HG03558 (cell line): ENCODE measurements around the gene RCSD1.

Experiments
- ATAC-seq: cut with Tn5 transposase; IDR thresholded peaks from one replicate; pipeline ENCODE4 v1.9.1; 2021; ENCODE audit warnings: moderate number of reproducible peaks; ENCODE audit not compliant: unreplicated experiment; ENCODE audit errors: extremely low read depth

Gene RCSD1

GRCh38 chr1:167663002-167663772 is 33.2 kb downstream of the RCSD1 start:
- ATAC-seq, result no peak

DNA sequence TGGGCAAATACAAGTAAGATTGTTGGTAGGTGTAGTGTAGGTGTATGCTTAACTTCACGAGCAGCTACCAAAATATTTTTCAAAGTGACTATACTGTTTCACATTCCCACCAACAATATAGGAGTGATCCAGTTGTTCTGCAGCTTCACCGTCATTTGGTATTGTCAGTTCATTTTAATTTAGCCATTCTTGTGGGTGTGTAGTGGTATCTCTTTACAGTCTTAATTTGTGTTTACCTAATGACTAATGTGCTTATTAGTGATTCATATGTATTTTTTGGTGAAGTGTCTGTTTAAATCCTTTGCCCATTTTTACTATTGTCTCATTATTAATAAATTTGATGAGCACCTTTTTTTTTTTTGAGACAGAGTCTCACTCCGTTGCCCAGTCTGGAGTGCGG is 35.4 kb downstream of the RCSD1 start:
- ATAC-seq, result no peak

DNA sequence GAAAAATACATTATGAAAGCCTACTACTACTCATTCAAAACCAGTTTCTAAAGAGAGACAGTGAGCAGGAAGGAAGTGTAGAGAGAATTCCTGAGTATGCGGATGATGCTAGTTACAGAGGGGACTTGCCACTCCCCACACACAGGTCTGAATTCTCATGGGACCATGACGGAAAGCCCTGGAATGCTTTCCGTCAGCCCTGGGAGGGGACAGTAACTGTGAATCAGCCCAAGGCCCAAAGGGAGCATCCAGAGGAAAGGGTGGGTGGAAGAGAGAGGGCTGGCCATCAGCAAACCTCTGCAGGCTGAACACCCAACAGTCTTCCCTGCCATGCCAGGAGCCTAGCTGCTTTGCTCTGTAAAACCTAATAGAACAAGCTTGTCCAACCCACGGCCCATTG is 36.4 kb downstream of the RCSD1 start:
- no peak for ATAC-seq

- ATAC-seq, result no peak
Measured at GRCh38 chr1:167667536-167667935, 37.5 kb downstream of the RCSD1 start.

DNA sequence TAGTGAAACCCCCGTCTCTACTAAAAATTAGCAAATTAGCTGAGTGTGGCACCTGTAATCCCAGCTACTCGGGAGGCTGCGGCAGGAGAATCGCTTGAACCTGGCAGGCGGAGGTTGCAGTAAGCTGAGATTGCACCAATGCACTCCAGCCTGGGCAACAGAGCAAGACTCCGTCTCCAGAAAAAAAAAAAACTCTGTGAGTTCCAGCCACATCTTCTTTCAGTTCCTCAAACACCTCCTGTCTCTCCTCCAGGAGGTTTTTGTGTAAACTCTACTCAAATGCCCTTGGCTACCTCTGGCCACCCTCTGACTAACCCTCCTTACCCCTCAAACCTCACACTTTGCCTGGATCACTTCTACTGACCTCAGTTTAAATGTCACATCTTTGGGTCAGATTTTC is 38.1 kb downstream of the RCSD1 start:
- ATAC-seq, result peak; percentile 86

GRCh38 chr1:167669209-167670124 is 39.4 kb downstream of the RCSD1 start:
- peak; percentile 33 for ATAC-seq

DNA sequence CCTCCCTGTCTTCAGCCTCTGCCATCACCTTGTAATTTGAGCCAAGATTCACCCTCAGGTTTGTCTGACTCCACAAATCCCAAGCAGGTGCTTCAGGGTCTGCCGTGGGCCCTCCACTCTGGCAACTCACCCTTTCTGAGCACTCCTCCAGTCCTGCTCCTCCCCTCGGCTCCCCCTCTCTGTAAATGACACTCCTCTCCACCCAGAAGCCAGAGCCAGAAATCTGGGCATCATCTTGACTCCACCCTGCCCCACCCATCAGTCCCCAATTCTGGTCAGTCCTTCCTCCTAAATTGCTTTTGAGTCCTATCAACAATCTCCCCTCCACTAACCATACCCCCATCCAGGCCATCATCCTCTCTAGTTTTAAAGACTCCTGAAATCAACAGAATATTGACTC is 40.5 kb downstream of the RCSD1 start:
- no peak for ATAC-seq

- no peak for ATAC-seq
Measured at GRCh38 chr1:167671727-167672511, 41.9 kb downstream of the RCSD1 start.

DNA sequence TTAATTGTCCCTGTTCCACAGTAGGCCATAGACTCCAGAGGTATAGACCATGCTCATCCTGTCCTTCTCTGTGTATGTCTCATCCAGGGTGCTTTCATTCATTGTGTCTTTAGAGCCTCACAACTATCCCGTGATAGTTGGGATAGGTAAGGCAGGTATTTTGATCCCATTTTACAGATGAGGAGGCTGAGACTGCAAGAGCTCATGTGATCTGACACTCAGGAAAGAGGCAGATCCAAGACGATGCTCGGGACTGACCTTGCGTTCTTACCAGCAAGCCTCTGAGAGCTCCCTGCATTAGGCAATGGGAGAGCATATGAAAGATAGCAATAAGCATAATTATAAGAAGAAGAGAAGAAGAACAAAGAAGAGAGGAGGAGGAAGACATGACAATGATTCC is 42.8 kb downstream of the RCSD1 start:
- no peak for ATAC-seq

- no peak for ATAC-seq
Measured at GRCh38 chr1:167673265-167673664, 43.2 kb downstream of the RCSD1 start.

DNA sequence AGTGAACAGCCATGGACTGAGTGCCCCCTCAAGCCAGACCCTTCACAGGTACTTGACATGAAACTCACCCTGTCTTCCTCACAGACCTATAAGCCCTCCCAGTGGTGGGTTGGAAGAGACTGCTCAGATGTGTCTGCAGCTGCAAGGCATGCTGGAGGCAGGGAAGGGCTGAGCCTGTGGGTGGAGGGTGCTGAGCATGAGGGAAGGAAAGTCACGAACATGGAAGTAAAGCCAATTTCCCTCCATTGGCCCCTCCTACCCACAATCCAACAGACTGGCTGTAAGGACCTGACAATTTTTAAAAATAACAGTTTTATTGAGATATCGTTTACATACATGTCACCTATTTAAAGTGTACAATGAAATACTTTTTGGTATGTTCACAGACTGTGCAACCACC is 44.1 kb downstream of the RCSD1 start:
- no peak for ATAC-seq

- no peak for ATAC-seq
Measured at GRCh38 chr1:167675440-167675839, 45.4 kb downstream of the RCSD1 start.

GRCh38 chr1:167676205-167676915 is 46.3 kb downstream of the RCSD1 start:
- peak; percentile 47 for ATAC-seq

- ATAC-seq, result no peak
Measured at GRCh38 chr1:167676916-167677848, 47.1 kb downstream of the RCSD1 start.

GRCh38 chr1:167678422-167678821 is 48.4 kb downstream of the RCSD1 start:
- ATAC-seq, result no peak

GRCh38 chr1:167678838-167679237 is 48.8 kb downstream of the RCSD1 start:
- no peak for ATAC-seq

- ATAC-seq, result no peak
Measured at GRCh38 chr1:167679714-167680113, 49.7 kb downstream of the RCSD1 start.

DNA sequence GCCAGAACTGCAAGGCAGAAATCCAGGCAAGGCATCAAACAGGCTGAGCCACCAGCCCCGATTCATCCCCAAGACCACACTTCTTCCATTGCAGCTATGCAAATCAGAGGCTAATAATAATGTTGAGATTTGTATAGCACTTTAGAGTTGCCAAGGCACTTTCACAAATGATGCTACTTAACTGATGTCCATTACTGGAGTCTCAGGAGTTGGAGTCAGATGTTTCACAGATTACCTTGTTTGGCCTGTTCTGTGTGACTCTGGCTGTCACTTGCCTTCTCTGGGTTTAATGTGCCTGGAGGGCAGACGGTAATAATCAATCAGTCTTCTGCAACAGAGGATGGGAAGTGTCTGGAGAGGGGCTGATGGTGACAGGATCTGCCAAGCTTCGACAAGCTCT is 51.0 kb downstream of the RCSD1 start:
- ATAC-seq, result no peak
